NCI-H526 (cell line): ENCODE results near the gene TRPC4AP.
A peak's percentile ranks its signal among the peaks of the same experiment; 100 is the strongest.

Experiments used
- DNase-seq, 2 experiments: peaks; one replicate each; lab custom pipeline; 2025; lab: John Stamatoyannopoulos, UW

The TRPC4AP gene

GRCh38 chr20:34986311-34987287 is 106.0 kb downstream of the TRPC4AP start:
- no peak for DNase-seq

DNA sequence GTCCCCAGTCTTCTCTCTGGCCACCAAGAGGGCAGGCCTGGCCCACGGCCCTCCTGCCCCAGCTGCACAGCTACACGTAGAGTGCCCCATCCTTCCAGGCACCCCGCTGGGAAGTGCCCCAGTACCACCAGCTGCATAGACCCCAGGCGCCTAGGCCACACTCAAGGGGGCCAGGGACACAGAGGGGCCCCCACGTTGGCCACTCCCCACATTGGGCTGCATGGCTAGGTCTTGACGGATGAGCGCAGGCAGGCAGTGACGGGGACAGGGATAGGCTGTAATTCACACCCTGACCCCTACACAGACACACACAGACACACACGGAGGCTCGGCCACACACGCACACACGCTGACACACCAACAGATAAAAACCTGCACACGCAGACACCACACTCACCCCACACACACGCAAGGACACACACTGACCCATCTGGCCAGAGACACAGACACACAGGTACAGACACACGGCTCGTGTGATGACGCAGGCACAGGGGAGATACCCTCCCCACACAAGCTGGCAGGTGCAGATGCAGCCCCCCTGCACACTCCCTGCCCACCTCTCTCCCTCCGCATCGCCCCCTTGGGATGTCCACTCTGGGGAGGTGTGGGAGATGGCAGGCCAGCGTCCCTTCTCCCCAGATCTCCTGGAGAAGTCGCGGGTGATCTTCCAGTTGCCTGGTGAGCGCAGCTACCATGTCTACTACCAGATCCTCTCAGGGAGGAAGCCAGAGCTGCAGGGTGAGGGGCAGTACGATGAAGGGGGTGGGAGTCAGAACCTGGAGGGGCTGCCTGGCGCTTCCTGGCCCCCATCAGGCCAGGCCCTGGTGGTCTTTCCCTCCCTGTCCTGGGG is 106.9 kb downstream of the TRPC4AP start:
- DNase-seq = no peak

- DNase-seq = no peak
These were observed 107.8 kb downstream of the TRPC4AP start for GRCh38 chr20:34984756-34985261.

- DNase-seq = peak; percentile 62 to 77
These were observed 108.4 kb downstream of the TRPC4AP start for GRCh38 chr20:34983995-34984735.

GRCh38 chr20:34983089-34983820 is 109.4 kb downstream of the TRPC4AP start:
- DNase-seq = no peak

GRCh38 chr20:34982270-34983088 is 110.1 kb downstream of the TRPC4AP start:
- DNase-seq = no peak

GRCh38 chr20:34980543-34981233 is 111.9 kb downstream of the TRPC4AP start:
- peak in 1 of 2 experiments; percentile 49 for DNase-seq

DNA sequence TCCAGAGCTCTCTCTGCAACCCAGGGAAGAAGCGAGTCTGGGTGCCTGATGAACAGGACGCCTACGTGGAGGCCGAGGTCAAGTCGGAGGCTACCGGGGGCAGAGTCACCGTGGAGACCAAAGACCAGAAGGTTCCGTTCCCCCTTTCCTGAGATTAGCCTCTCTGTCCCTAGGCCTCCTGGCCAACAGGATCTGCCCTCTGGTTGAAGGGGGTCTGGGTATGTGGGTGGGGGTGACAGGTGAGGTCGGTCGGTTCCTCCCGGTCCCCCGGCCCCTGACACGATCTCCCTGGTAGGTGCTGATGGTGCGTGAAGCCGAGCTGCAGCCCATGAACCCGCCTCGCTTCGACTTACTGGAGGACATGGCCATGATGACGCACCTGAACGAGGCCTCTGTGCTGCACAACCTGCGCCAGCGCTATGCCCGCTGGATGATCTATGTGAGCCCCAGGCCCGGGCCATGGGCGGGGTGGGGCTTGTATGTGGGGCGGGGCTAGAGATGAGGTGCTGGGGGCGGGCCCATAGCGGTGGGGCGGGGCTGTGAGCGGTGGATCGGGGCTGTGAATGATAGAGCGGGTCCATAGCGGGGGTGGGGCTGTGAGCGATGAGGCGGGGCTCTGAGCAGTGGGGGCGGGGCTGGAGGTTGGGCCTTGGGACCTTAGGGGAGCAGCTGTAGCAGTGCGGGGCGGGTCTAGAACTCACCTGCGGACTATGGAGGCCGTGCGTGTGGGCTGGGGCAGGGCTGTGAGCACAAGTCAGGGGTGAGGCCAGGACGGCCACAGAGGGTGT is 113.0 kb downstream of the TRPC4AP start:
- peak in 1 of 2 experiments; percentile 35 for DNase-seq

DNA sequence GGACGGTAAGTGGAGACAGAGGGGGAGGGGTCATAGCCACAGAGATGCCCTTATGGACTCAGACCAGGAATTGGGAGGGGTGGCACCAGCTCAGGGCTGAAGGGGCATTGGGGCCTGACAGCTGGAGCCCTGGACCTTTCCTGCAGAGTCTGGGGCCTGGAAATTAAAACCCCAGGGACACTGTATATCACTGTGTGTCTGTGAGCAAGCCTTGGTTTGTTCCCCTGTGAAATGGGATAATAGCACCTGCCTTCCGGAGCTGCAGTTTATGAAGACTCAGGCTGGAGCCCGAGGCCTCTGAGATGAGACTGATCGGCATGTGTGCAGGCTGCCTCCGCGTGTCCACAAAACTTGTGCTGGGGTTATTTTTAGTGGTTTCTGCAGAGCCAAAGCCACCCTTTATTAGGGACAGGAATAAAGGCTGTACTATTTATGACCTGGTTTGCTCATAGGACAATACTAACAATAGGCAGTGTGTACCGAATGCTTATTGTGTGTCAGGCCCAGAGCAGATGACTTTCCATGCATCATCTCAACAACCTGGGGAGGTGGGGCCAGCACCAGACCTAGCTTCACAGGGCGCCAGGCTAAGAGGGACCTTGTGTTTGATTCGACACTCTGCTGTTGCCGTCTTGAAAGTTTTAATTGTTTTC is 114.4 kb downstream of the TRPC4AP start:
- DNase-seq = no peak

DNA sequence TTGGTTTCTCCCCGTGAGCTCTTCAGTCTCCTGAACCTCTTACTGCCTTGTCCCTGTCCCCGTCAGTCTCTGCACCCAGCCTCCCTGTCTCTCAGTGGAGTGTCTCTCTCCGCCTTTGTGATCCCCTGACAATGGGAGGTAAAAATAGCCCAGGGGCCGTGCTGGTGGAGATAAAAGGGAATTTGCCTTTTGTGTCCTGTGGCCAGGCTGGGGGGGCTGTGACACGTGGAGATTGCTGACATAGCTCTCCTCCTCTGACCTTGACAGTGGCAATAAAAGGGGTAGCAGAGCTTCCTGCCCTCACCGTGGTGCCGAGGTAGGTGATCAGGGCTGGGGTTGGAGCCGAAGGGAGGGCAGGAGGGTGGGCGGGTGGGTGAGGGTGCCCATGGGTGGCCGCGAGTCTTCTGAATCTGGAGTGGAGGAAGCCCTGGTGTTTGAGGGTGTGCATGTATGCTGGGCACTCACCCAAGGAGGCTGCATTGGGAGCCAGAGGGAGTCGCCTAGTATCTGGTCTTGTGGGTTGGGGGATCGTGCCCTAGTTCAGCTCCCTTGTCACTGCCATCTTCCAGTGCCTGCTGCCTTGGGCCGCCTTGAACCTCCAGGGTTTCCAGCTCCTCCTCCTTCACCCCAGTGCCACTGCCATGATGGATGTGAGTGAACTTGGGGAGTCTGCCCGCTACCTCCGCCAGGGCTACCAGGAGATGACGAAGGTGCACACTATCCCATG is 115.1 kb downstream of the TRPC4AP start:
- DNase-seq = peak in 1 of 2 experiments; percentile 17

- no peak for DNase-seq
These were observed 116.3 kb downstream of the TRPC4AP start for GRCh38 chr20:34976286-34976685.

DNA sequence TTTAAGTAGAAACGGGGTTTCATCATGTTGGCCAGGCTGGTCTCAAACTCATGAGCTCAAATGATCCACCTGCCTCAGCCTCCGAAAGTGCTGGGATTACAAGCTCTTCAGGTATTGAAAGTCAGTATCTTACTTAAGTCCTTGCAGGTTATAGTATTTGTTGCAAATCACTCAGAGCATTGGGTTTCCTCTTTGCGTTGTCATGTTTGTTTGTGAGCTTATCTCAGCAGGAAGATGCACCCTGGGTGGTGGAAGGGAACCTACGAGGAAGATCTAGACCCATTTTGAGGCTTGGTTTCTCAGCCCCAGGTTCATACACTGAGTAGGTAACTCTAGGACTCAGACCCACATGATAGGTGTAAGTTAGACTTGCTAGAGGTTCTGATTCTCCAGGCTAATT is 118.4 kb downstream of the TRPC4AP start:
- DNase-seq = no peak

- no peak for DNase-seq
These were observed 120.9 kb downstream of the TRPC4AP start for GRCh38 chr20:34971561-34972235.

- DNase-seq = no peak
These were observed 121.6 kb downstream of the TRPC4AP start for GRCh38 chr20:34970846-34971560.

GRCh38 chr20:34970193-34970840 is 122.3 kb downstream of the TRPC4AP start:
- no peak for DNase-seq
